Pancreas (tissue), 10 donors: Measurements from ENCODE around the gene SCARB1. TPM values are rescaled to one million over a fixed set of nuclear protein-coding genes. Genes with fewer than 3 reads are reported as not detected.

ENCODE experiments used
- ATAC-seq, 4 donors: fragments of 200-7000 bp; cut with Tn5 transposase; one replicate each; pipeline versions ENCODE4 v1.8.0 to v1.9.1; 2020; ENCODE audit warnings: mild to moderate bottlenecking in 4 of 4, moderate library complexity in 4 of 4
- DNase-seq, 6 donors: peaks; one replicate each; pipeline ENCODE4 v3.0.0-alpha.2; 2020
- FAIRE-seq: peaks from 2 replicates; lab custom pipeline; 2012; peaks lifted over from hg19 to GRCh38; lab: Jason Lieb, UNC
- H3K27ac ChIP-seq, 4 donors: fragments of 200-600 bp; sonication (generic); 1 replicate in 3 of 4; 2 replicates in 1 of 4; pipeline versions ENCODE4 v1.5.0 to v1.8.0; 2020
- H3K27me3 ChIP-seq, 4 donors: fragments of 200-600 bp; one replicate each; pipeline ENCODE4 v1.8.0; 2021
- H3K36me3 ChIP-seq, 3 donors: fragments of 200-600 bp; sonication (generic) in 1 of 3; one replicate each; pipeline versions ENCODE4 v1.5.0 to v1.8.0; 2020 to 2021
- H3K4me1 ChIP-seq, 3 donors: fragments of 200-600 bp; one replicate each; pipeline ENCODE4 v1.8.0; 2021
- H3K4me3 ChIP-seq, 4 donors: fragments of 200-600 bp; sonication (generic) in 2 of 4; one replicate each; pipeline versions ENCODE4 v1.5.0 to v1.8.0; 2020 to 2021
- H3K9me3 ChIP-seq, 4 donors: fragments of 200-600 bp; one replicate each; pipeline ENCODE4 v1.8.0; 2021
- WGBS, 2 donors: extraction: QIAGEN DNeasy Blood & Tissue Kit; methylation state at CpG; one replicate each; pipeline ENCODE4 v1.1.7; 2013; 5-methylcytosine and 5-hydroxymethylcytosine counted together
- intact Hi-C, 3 donors: fragments of 100-400 bp; cut with DNase I; formaldehyde crosslinking; loops; one replicate each; pipeline versions ENCODE4 v1.11.1 to v1.14.2; 2022
- polyA plus RNA-seq, 2 donors: library from polyadenylated mRNA; stranded (reverse); fragments of 200-250 nt; gene quantifications; one replicate each; pipeline ENCODE4 v1.2.3, GENCODE V29; 2013
- total RNA-seq, 6 donors: library from RNA; stranded (reverse); fragmentation: NEBNext Ultra II Directional in 4 of 6; extraction: Animal tissue kit (Norgen Biotek cat#: 25700) in 4 of 6; gene quantifications; one replicate each; pipeline versions ENCODE4 v1.2.1 to v1.2.4, GENCODE V29; 2021 to 2023
- TF ChIP-seq, protein P1 (sequence below), 4 donors: fragments of 200-600 bp; sonication (generic) in 3 of 4; IDR thresholded peaks; one replicate each; pipeline versions ENCODE4 v1.5.0 to v1.8.0; 2021; ENCODE audit warnings: antibody characterized with exemption in 4 of 4
- donor health status: healthy with polysubstance abuse.
- donor health status: DM: no; HTN: no; CAD: no; lungs with moderate emphysema.
- donor health status: DM: no; HTN: no; CAD: no.
- donor health status: control.
- donor health status: control.
- donor health status: Bipolar disorder and iron deficiency.
- donor health status: DM: yes; HTN: yes; CAD: no.
- donor health status: DM: no; HTN: no; CAD: no.
- donor health status: DM: no; HTN: no; CAD: no.
- donor health status: DM: yes; HTN: yes; CAD: no.

SCARB1 gene
- total and polyA plus RNA-seq, 8 donors = 4.7 to 14.7 (median 9.6) TPM

DNA sequence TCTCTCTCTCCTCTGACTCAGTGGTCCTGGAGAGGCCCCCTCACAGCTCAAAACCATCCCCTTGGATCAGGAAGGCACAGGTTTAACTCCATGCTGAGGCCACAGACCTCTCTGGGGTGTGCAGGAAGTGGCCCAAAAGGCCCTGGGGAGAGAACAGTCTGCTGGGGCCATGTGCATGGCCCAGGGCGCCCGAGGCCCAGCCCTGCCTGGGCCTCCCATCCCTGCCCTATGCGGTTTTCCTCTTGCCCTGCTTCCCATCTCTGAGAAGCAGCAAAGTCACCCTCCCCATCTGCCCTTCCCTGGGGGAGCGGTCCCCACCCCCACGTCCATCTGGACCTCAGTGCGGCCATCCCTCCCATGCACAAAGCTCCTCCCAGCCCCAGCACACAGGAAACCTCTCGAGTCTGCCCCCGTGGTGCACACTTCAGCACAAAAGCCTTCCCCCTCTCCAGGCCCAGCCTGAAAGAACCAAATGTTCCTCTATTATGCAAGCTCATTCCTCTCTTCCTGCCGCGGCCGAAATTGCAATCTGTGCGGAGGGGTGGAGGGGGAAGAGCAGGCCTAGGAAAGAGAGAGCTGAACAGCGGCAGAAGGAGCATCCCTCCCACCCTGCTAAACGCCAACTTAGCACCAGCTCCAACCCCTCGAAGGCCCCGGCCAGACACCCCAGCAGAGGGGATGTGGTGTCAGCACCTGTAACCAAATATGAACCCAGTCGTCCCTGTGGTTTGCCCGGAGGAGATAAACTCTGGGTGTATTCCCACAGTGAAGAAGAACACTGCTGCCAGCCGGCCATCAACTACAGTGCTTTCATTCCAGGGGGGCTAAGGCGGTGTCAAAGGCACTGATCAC, 108.5 kb downstream of the SCARB1 start:
- peak in 3 of 6 donors; percentile 53 to 72 (median 57) for DNase-seq
- Histone ChIP-seq H3K4me1 (peaks cover 0 to 10% (median 7%) of the 10 kb centered on the region in 3 donors), H3K9me3 (no peaks in the 10 kb centered on the region), H3K4me3 (no peak overlapping the region), H3K27ac (peak overlapping the region in 3 of 4 donors; percentile 51 to 60 (median 58)), H3K36me3 (no peaks in the 10 kb centered on the region), H3K27me3 (no peaks in the 10 kb centered on the region)
- TF ChIP-seq, protein P1, sequence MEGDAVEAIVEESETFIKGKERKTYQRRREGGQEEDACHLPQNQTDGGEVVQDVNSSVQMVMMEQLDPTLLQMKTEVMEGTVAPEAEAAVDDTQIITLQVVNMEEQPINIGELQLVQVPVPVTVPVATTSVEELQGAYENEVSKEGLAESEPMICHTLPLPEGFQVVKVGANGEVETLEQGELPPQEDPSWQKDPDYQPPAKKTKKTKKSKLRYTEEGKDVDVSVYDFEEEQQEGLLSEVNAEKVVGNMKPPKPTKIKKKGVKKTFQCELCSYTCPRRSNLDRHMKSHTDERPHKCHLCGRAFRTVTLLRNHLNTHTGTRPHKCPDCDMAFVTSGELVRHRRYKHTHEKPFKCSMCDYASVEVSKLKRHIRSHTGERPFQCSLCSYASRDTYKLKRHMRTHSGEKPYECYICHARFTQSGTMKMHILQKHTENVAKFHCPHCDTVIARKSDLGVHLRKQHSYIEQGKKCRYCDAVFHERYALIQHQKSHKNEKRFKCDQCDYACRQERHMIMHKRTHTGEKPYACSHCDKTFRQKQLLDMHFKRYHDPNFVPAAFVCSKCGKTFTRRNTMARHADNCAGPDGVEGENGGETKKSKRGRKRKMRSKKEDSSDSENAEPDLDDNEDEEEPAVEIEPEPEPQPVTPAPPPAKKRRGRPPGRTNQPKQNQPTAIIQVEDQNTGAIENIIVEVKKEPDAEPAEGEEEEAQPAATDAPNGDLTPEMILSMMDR (IDR thresholded peaks at IDR 0.05) = no peak
- intact Hi-C loops = loop anchor here in 1 of 3 donors (10.0 kb wide), 1 partner anchor 260 kb away; no protein-coding TSS in a partner anchor
- peak; percentile 29 to 81 (median 78) for ATAC-seq
- no peak for FAIRE-seq
- WGBS, 2 donors = 57 to 64% methylated on average over 20 of the region's 20 CpGs

DNA sequence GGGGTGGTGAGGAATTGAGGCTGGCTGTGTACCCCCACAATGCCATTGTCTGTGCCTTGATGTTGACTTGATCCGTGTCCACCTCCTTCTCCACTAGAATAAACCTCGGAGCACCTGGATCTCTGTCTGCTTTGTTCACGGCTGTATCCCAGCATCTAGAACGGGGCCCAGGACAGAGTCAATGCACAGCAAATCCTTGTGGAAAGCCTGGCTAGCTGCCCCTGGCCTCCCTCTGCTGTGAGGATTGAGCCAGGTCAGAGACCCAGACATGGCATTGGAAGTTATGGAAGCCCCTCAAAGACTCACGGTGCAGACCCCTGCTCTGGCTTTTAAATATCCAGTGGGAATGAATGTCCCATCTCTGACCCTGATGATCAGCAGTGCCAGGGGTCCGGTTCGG, 109.2 kb downstream of the SCARB1 start:
- intact Hi-C loops = loop anchor here in 1 of 3 donors (10.0 kb wide), 1 partner anchor 260 kb away; no protein-coding TSS in a partner anchor
- no peak for DNase-seq
- H3K4me3 ChIP-seq = no peak overlapping the region
- no peak for ATAC-seq
- H3K27ac ChIP-seq = peak overlapping the region in 3 of 4 donors; percentile 51 to 60 (median 58)
- no peaks in the 10 kb centered on the region for H3K36me3 ChIP-seq
- no peaks in the 10 kb centered on the region for H3K9me3 ChIP-seq
- WGBS, 2 donors = 83 to 90% methylated on average over 7 of the region's 7 CpGs
- H3K27me3 ChIP-seq = no peaks in the 10 kb centered on the region
- peaks cover 0 to 10% (median 7%) of the 10 kb centered on the region in 3 donors for H3K4me1 ChIP-seq
- TF ChIP-seq, protein P1 (IDR thresholded peaks at IDR 0.05) = no peak
- no peak for FAIRE-seq

- H3K36me3 ChIP-seq = no peaks in the 10 kb centered on the region
- FAIRE-seq (no peak), DNase-seq (no peak), ATAC-seq (no peak)
- no peaks in the 10 kb centered on the region for H3K27me3 ChIP-seq
- H3K4me3 ChIP-seq = no peak overlapping the region
- H3K27ac ChIP-seq = peak overlapping the region in 2 of 4 donors; percentile 51 to 60
- TF ChIP-seq, protein P1 (IDR thresholded peaks at IDR 0.05) = no peak
- intact Hi-C loops = loop anchor here in 1 of 3 donors (10.0 kb wide), 1 partner anchor 259 kb away; no protein-coding TSS in a partner anchor
- WGBS, 2 donors = 84 to 93% methylated on average over 4 of the region's 4 CpGs
- H3K9me3 ChIP-seq = no peaks in the 10 kb centered on the region
- peaks cover 0 to 10% (median 7%) of the 10 kb centered on the region in 3 donors for H3K4me1 ChIP-seq
Measured at GRCh38 chr12:124753993-124754392, 109.7 kb downstream of the SCARB1 start.

DNA sequence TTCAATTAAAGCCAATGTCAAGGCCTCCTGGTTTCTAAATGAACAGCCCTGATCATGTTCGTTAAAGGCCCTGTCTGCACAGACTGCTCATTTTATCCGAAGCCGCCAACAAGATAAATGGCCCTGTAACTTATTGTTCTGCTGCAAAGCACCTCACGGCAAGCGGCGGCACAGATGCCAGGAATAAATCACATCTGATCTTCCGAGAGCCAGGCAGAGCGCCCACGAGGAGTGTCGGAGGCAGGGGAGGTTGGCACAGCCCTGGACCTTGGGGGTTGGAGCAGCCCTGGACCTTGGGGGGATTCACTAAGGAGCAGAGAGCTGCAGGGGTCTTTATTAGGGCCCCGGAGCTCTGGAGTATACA, 110.5 kb downstream of the SCARB1 start:
- H3K27me3 ChIP-seq = no peaks in the 10 kb centered on the region
- H3K9me3 ChIP-seq = no peaks in the 10 kb centered on the region
- FAIRE-seq (no peak), ATAC-seq (peak in 3 of 4 donors; percentile 27 to 50 (median 28)), DNase-seq (peak in 1 of 6 donors; percentile 29)
- H3K27ac ChIP-seq = peak overlapping the region in 2 of 4 donors; percentile 51 to 60
- TF ChIP-seq, protein P1 (IDR thresholded peaks at IDR 0.05) = no peak
- peaks cover 0 to 10% (median 7%) of the 10 kb centered on the region in 3 donors for H3K4me1 ChIP-seq
- H3K36me3 ChIP-seq = no peaks in the 10 kb centered on the region
- 63 to 64% methylated on average over 11 of the region's 11 CpGs for whole genome bisulfite sequencing, 2 donors
- intact Hi-C loops = loop anchor here in 1 of 3 donors (10.0 kb wide), 1 partner anchor 258 kb away; no protein-coding TSS in a partner anchor
- no peak overlapping the region for H3K4me3 ChIP-seq
